Esophagus muscularis mucosa (tissue), 4 donors: Measurements from ENCODE around the gene EIF4A2. TPM values are rescaled to one million over a fixed set of nuclear protein-coding genes. Genes with fewer than 3 reads are reported as not detected.

Experiments used
- DNase-seq: peaks from one replicate; pipeline ENCODE4 v3.0.0-alpha.2; 2017; ENCODE audit errors: extremely low spot score
- H3K27ac ChIP-seq, 4 donors: fragments of 200-600 bp; sonication (generic); replicated peaks in 1 of 4; 1 replicate in 3 of 4; 2 replicates in 1 of 4; pipeline ENCODE4 v1.5.1; 2016 to 2019; ENCODE audit warnings: mild to moderate bottlenecking in 1 of 4
- H3K27me3 ChIP-seq, 4 donors: fragments of 200-600 bp; sonication (generic); one replicate each; pipeline versions ENCODE4 v1.5.1 to v1.6.0; 2016 to 2019
- H3K36me3 ChIP-seq, 4 donors: fragments of 200-600 bp; sonication (generic); one replicate each; pipeline ENCODE4 v1.5.1; 2016 to 2019
- H3K4me1 ChIP-seq, 4 donors: fragments of 200-600 bp; sonication (generic); one replicate each; pipeline ENCODE4 v1.5.1; 2016 to 2019
- H3K4me3 ChIP-seq, 4 donors: fragments of 200-600 bp; sonication (generic); 1 replicate in 2 of 4; 2 replicates in 2 of 4; pipeline ENCODE4 v1.5.1; 2016 to 2019; ENCODE audit warnings: mild to moderate bottlenecking in 4 of 4, moderate library complexity in 1 of 4
- H3K9me3 ChIP-seq, 4 donors: fragments of 200-600 bp; sonication (generic); 1 replicate in 3 of 4; 2 replicates in 1 of 4; pipeline ENCODE4 v1.5.1; 2016 to 2019
- CTCF ChIP-seq, 3 experiments: fragments of 200-600 bp in 2 of 3; fragments of 450-650 bp in 1 of 3; sonication (generic) in 2 of 3; IDR thresholded peaks; one replicate each; pipeline ENCODE4 v1.5.1; 2017 to 2019; ENCODE audit warnings: antibody characterized with exemption in 3 of 3, mild to moderate bottlenecking in 2 of 3, moderate library complexity in 1 of 3
- EP300 ChIP-seq: sonication (generic); formaldehyde crosslinking; IDR thresholded peaks from one replicate; pipeline ENCODE4 v1.6.1; 2017; ENCODE audit warnings: antibody characterized with exemption
- POLR2A ChIP-seq: fragments of 450-650 bp; IDR thresholded peaks from one replicate; pipeline ENCODE4 v1.6.1; 2017; ENCODE audit warnings: antibody characterized with exemption, moderate library complexity, mild to moderate bottlenecking, low read depth
- POLR2AphosphoS5 ChIP-seq, 2 donors: sonication (generic); formaldehyde crosslinking; IDR thresholded peaks; one replicate each; pipeline ENCODE4 v1.6.1; 2017; ENCODE audit warnings: antibody characterized with exemption in 2 of 2
- WGBS: methylation state at CpG from one replicate; pipeline ENCODE4 v1.1.5; 2018; 5-methylcytosine and 5-hydroxymethylcytosine counted together
- intact Hi-C: fragments of 100-400 bp; cut with DNase I; formaldehyde crosslinking; loops from one replicate; pipeline ENCODE4 v1.15.1; 2023
- total RNA-seq, 4 donors: library from RNA; depleted of rRNA; stranded (reverse); fragments of >200 nt; gene quantifications; one replicate each; pipeline versions ENCODE4 v1.1.0 to v1.2.1, GENCODE V29; 2016

EIF4A2 gene
- total RNA-seq, 4 donors from 2014 or later, result 312 to 516 (median 413) TPM

DNA sequence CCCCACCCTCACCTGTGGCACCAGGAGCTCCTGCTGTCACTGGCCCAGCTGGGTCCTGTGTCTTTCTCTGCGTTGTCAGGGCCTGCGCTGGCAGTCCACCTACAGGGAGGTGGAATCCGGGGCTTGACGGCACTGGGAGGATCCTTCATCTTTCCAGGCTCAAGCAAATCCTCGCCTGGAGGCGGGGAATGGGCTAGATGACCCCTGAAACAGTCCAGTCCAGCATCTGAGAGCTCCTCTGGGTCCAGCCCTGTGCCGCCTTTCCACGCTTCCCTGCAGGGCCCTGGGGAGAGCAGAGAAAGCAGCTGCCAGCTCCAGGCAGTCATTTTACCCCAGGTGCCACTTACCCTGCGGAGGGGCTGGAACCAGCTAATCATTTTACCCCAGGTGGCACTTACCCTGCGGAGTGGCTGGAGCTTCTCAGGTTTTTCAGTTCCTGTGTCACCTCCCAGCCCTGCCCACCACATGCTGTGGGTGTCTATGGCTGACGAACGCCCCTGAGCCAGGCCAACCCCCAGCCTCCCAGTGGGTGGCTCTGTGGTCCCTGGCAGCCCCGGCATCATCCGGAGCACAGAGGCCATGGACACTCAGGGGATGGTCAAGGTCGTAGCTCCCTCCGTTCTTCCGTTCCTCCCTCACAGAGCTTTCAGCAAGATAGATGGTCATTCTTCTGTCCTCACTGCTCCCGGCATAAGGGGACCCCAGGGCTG, 41.2 kb downstream of the EIF4A2 start:
- 42% methylated on average over 16 of the region's 18 CpGs for WGBS
- Histone ChIP-seq H3K36me3 (no peaks in the 10 kb centered on the region), H3K4me3 (no peak overlapping the region), H3K27me3 (peaks cover 0 to 39% (median 25%) of the 10 kb centered on the region in 4 donors), H3K9me3 (no peaks in the 10 kb centered on the region), H3K4me1 (peaks cover 11 to 38% (median 28%) of the 10 kb centered on the region in 4 donors), H3K27ac (no peak overlapping the region)
- intact Hi-C loops, result loop anchor here (5.0 kb wide), 2 partner anchors 207 to 842 kb away; no protein-coding TSS in a partner anchor
- no peak for DNase-seq
- TF ChIP-seq EP300, result no peak
- TF ChIP-seq POLR2A, result no peak
- no peak for TF ChIP-seq POLR2AphosphoS5 (IDR thresholded peaks at IDR 0.05)
- no peak for TF ChIP-seq CTCF (IDR thresholded peaks at IDR 0.05)

DNA sequence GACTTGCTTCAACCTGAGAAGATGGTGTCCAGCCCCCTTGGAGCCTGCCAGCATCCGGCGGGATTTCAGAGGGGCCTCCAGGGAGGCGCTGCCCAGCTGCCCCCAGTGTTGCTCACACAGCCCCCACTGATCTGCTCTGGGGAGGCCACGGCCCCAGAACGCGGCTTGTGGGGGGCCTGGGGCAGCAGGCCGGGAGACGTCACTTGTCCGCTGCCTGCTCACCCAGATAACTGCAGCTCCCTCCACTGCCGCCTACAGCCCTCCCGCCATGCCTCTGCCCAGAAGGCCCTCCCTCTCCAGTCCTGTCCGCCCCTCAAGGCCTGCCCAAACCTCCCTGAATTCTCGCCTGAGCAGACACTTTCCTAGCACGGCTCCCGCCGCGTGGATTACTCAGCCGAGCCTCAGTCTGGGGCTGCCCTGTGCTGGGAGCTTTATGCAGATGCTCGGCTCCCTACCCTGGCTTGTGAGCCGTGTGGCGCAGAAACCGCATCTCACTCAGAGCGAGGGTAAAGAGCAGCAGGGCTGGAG, 42.0 kb downstream of the EIF4A2 start:
- H3K9me3 ChIP-seq, result no peaks in the 10 kb centered on the region
- intact Hi-C loops, result no loop called here
- TF ChIP-seq CTCF (IDR thresholded peaks at IDR 0.05) (no peak), EP300 (no peak), POLR2AphosphoS5 (IDR thresholded peaks at IDR 0.05) (no peak), POLR2A (no peak)
- H3K27me3 ChIP-seq, result peaks cover 0 to 47% (median 25%) of the 10 kb centered on the region in 4 donors
- WGBS, result 11% methylated on average over 16 of the region's 23 CpGs
- no peak overlapping the region for H3K4me3 ChIP-seq
- H3K36me3 ChIP-seq, result no peaks in the 10 kb centered on the region
- H3K4me1 ChIP-seq, result peaks cover 11 to 38% (median 28%) of the 10 kb centered on the region in 4 donors
- DNase-seq, result no peak
- no peak overlapping the region for H3K27ac ChIP-seq

- Histone ChIP-seq H3K9me3 (no peaks in the 10 kb centered on the region), H3K4me3 (peak overlapping the region in 1 of 4 donors; percentile 67), H3K27me3 (peaks cover 0 to 53% (median 25%) of the 10 kb centered on the region in 4 donors), H3K36me3 (no peaks in the 10 kb centered on the region), H3K4me1 (peaks cover 11 to 38% (median 28%) of the 10 kb centered on the region in 4 donors), H3K27ac (no peak overlapping the region)
- no peak for DNase-seq
- WGBS, result 58% methylated on average over 10 of the region's 11 CpGs
- intact Hi-C loops, result no loop called here
- TF ChIP-seq CTCF (IDR thresholded peaks at IDR 0.05) (no peak), POLR2A (no peak), EP300 (no peak), POLR2AphosphoS5 (IDR thresholded peaks at IDR 0.05) (no peak)
These were observed 42.6 kb downstream of the EIF4A2 start for GRCh38 chr3:186825872-186826409.

DNA sequence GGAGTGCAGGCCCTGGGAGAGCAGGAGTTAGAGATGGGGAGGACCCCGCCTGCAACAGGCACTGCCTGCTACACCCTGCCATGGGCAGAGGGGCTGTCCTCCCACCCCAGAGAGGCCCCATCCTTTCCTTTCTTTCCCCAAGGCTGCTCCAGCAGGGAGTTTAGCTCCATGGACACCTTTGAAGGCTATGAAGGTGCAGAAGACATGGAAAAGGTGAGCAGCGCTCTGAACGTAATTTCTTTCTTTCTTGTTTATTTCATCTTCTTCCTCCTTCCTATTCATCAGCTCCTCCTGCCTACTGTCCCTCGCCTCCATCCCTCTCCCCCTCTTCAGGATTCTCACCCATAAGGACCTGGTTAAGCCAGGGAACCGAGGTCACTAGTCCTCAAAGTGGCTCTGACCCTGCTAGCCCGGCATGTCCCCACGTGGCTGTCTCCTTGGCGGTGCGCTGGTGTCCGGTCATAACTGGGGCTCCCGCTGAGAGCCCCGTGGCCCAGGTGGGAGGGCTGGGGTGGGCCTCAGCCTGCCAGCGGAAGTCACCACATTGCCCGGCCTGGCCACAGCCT, 43.1 kb downstream of the EIF4A2 start:
- intact Hi-C loops, result no loop called here
- DNase-seq, result no peak
- peak overlapping the region in 2 of 4 donors; percentile 70 to 76 for H3K27ac ChIP-seq

More for the DNA sequence above, 43.1 kb downstream of the EIF4A2 start:
- 32% methylated on average over 9 of the region's 14 CpGs for WGBS
- TF ChIP-seq EP300 (no peak), POLR2A (no peak), CTCF (IDR thresholded peaks at IDR 0.05) (no peak), POLR2AphosphoS5 (IDR thresholded peaks at IDR 0.05) (no peak)
- peaks cover 11 to 38% (median 28%) of the 10 kb centered on the region in 4 donors for H3K4me1 ChIP-seq
- peaks cover 0 to 58% (median 26%) of the 10 kb centered on the region in 4 donors for H3K27me3 ChIP-seq
- no peaks in the 10 kb centered on the region for H3K36me3 ChIP-seq
- no peaks in the 10 kb centered on the region for H3K9me3 ChIP-seq
- H3K4me3 ChIP-seq, result peak overlapping the region; percentile 67 to 77 (median 74)
